HepG2 (cell line): ENCODE data around the gene C3orf38. TPM values are rescaled to one million over a fixed set of nuclear protein-coding genes. Genes with fewer than 3 reads are reported as not detected.

Experiments
- ARID2 ChIP-seq: sonication (generic); formaldehyde crosslinking; IDR thresholded peaks from 2 replicates; pipeline ENCODE4 v1.8.1; 2022; ENCODE audit warnings: mild to moderate bottlenecking, missing genetic modification reagents, borderline replicate concordance
- DDIT3 ChIP-seq: sonication (generic); formaldehyde crosslinking; IDR thresholded peaks from 2 replicates; pipeline ENCODE4 v1.4.0; 2020; ENCODE audit warnings: mild to moderate bottlenecking, missing genetic modification reagents
- ETS1 ChIP-seq: sonication (generic); formaldehyde crosslinking; IDR thresholded peaks from 2 replicates; pipeline ENCODE4 v1.4.0; 2020; ENCODE audit warnings: missing genetic modification reagents
- FOXC1 ChIP-seq: sonication (generic); formaldehyde crosslinking; IDR thresholded peaks from 2 replicates; pipeline ENCODE4 v1.8.0; 2022; ENCODE audit warnings: mild to moderate bottlenecking, missing genetic modification reagents, borderline replicate concordance
- MED13 ChIP-seq: sonication (generic); formaldehyde crosslinking; IDR thresholded peaks from 2 replicates; pipeline ENCODE4 v1.5.0; 2020; ENCODE audit warnings: missing genetic modification reagents
- TRAFD1 ChIP-seq: sonication (generic); formaldehyde crosslinking; IDR thresholded peaks from 2 replicates; pipeline ENCODE4 v1.5.1; 2020; ENCODE audit warnings: missing genetic modification reagents, mild to moderate bottlenecking, borderline replicate concordance
- ZBED4 ChIP-seq: sonication (generic); formaldehyde crosslinking; IDR thresholded peaks from 2 replicates; pipeline ENCODE4 v1.4.0; 2020; ENCODE audit warnings: missing genetic modification reagents, borderline replicate concordance
- ZBTB20 ChIP-seq: sonication (generic); formaldehyde crosslinking; IDR thresholded peaks from 2 replicates; pipeline ENCODE4 v1.8.1; 2023; ENCODE audit warnings: missing genetic modification reagents, low read depth, mild to moderate bottlenecking, borderline replicate concordance
- ZMAT3 ChIP-seq: sonication (generic); formaldehyde crosslinking; conservative IDR thresholded peaks from 2 replicates; pipeline ENCODE4 v1.7.0; 2021; ENCODE audit warnings: missing genetic modification reagents
- ZNF235 ChIP-seq: sonication (generic); formaldehyde crosslinking; IDR thresholded peaks from 2 replicates; pipeline ENCODE4 v1.8.1; 2023; ENCODE audit warnings: mild to moderate bottlenecking, missing genetic modification reagents, borderline replicate concordance
- ZNF510 ChIP-seq: sonication (generic); formaldehyde crosslinking; IDR thresholded peaks from 2 replicates; pipeline ENCODE4 v1.4.0; 2020; ENCODE audit warnings: low read depth, mild to moderate bottlenecking, missing genetic modification reagents
- ZNF530 ChIP-seq: sonication (generic); formaldehyde crosslinking; IDR thresholded peaks from 2 replicates; pipeline ENCODE4 v1.5.0; 2020; ENCODE audit warnings: low read depth, mild to moderate bottlenecking, missing genetic modification reagents
- ZNF609 ChIP-seq: sonication (generic); formaldehyde crosslinking; IDR thresholded peaks from 2 replicates; pipeline ENCODE4 v1.4.0; 2020; ENCODE audit warnings: mild to moderate bottlenecking, missing genetic modification reagents, borderline replicate concordance
- ZNF652 ChIP-seq: IDR thresholded peaks from 2 replicates; pipeline ENCODE4 v1.6.1; 2016; ENCODE audit warnings: low read depth, borderline replicate concordance
- polyA plus RNA-seq, 8 experiments: library from polyadenylated mRNA; depleted of rRNA in 3 of 8; stranded (reverse) in 7 of 8; unstranded in 1 of 8; fragments of >200 nt; fragmentation: Illumina TruSeq in 4 of 8; extraction: Trizol in 4 of 8; gene quantifications; 2 replicates each; pipeline versions ENCODE4 v1.2.1 to v1.2.3, GENCODE V29; 2011 to 2016; ENCODE audit warnings: low read depth in 4 of 8, missing spikeins in 1 of 8, mixed read lengths in 1 of 8; ENCODE audit not compliant: insufficient read depth in 1 of 8
- total RNA-seq, 5 experiments: library from RNA; depleted of rRNA; stranded (reverse); fragments of >200 nt; fragmentation: Illumina TruSeq; extraction: Trizol; gene quantifications; 2 replicates each; pipeline ENCODE4 v1.2.3, GENCODE V29; 2016; ENCODE audit warnings: low read depth in 1 of 5

The C3orf38 gene
- total and polyA plus RNA-seq, 2 of the 13 experiments (the other 11 are each of a cell fraction or from before 2014, with no cell fraction given), result 6.0 to 17.5 TPM

GRCh38 chr3:88149509-88150362, at the start of gene C3orf38 (continued):
- TF ChIP-seq ZBED4 (CRISPR knock-in tag), result peak; percentile 93
- peak; percentile 19; the same call in 1 of the 2 replicates for TF ChIP-seq MED13 (CRISPR knock-in tag)
- TF ChIP-seq ETS1, result no peak
- no peak for TF ChIP-seq DDIT3
- 0 out of 2 replicates have a peak, but pooled peaks have one; percentile 31 for TF ChIP-seq ZNF235
- TF ChIP-seq ZNF510 (CRISPR knock-in tag), result peak; percentile 80; the same call in 1 of the 2 replicates
- TF ChIP-seq ZMAT3, result no peak; the same call in 1 of the 2 replicates
- no peak for TF ChIP-seq ZNF530 (CRISPR knock-in tag)
- TF ChIP-seq ZNF609, result peak; percentile 54; the same call in 1 of the 2 replicates
- TF ChIP-seq ZNF652, result no peak
- peak; percentile 70; the same call in 1 of the 2 replicates for TF ChIP-seq FOXC1 (CRISPR knock-in tag)
- peak; percentile 59; the same call in 1 of the 2 replicates for TF ChIP-seq ZBTB20 (CRISPR knock-in tag)
- peak; percentile 89 for TF ChIP-seq ARID2 (CRISPR knock-in tag)
- peak; percentile 91; the same call in 1 of the 2 replicates for TF ChIP-seq TRAFD1
